ENCODE results near the gene ZEB2. TPM values are rescaled to one million over a fixed set of nuclear protein-coding genes. Genes with fewer than 3 reads are reported as not detected.

The ZEB2 gene
- total RNA-seq, 1 experiment from 2014 or later, result 1.1 TPM

DNA sequence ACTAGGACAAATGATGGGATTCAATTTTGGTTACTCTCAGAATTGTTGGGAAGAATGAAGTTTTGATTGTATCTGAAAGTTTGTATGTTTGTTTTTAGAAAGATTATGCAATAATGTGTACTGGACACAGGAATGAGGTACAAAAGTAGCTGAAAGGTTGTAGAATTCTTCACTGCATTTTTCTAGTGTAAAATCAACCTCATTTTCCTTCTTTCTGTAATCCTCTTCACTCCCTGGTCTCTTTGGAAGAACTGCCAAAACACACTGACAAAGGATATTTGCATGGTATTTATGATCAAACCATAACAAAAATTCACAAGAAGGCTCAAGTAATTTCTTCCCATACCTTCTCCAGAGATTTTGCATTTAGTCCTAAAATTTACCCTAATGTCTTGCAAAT lies 110.7 kb downstream of the ZEB2 start:
- POLR2A ChIA-PET, result no interaction called here
- CTCF ChIA-PET, result no interaction called here
- no peaks in the 10 kb centered on the region for H3K36me3 ChIP-seq (ENCODE audit: control insufficient read depth, insufficient read depth, low read length)

DNA sequence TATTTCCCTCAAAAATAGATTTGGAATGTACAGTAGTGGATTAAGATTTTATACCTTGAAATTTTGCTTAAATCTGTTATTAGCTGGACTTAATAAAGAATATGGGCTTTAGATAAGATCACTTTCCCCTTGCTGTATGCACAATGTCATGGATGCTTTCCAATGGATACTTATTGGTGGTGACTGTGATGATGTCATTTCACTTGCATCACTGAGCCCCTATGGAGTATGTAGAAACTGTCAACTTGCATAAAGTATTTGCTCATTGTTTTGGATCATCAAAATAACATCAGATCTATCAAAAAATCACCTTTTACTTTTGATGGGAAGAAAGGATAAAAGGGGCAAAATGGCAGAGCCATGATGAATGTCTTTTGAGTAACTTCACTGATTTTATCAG lies 112.7 kb downstream of the ZEB2 start:
- no peak for DNase-seq (ENCODE audit: low read depth, low spot score)
- H3K4me3 ChIP-seq (ENCODE audit: low read depth in 2 of 2, low read length in 2 of 2), result no peak overlapping the region
- H3K36me3 ChIP-seq (ENCODE audit: control insufficient read depth, insufficient read depth, low read length), result no peaks in the 10 kb centered on the region
- H3K27me3 ChIP-seq (ENCODE audit: control insufficient read depth, insufficient read depth, low read length), result no peaks in the 10 kb centered on the region
- ChIA-PET POLR2A (no interaction called here), CTCF (no interaction called here)
- no peak overlapping the region for H3K27ac ChIP-seq (ENCODE audit: low read length)
- no TSS peak for BruUV-seq (replicated peaks)
- no peaks in the 10 kb centered on the region for H3K4me1 ChIP-seq (ENCODE audit: control insufficient read depth, insufficient read depth, low read length)
- intact Hi-C loops (cut with micrococcal nuclease; ENCODE audit: unreplicated experiment), result no loop called here
- TF ChIP-seq POLR2AphosphoS5 (IDR thresholded peaks at IDR 0.05; ENCODE audit: low read depth, low read length) (no peak), SIN3A (IDR thresholded peaks at IDR 0.05; ENCODE audit: borderline replicate concordance, insufficient read depth, low read depth, low read length) (no peak), TCF7L2 (IDR thresholded peaks at IDR 0.05; ENCODE audit: low read depth, low read length) (no peak)
- TF ChIP-seq, protein P1, sequence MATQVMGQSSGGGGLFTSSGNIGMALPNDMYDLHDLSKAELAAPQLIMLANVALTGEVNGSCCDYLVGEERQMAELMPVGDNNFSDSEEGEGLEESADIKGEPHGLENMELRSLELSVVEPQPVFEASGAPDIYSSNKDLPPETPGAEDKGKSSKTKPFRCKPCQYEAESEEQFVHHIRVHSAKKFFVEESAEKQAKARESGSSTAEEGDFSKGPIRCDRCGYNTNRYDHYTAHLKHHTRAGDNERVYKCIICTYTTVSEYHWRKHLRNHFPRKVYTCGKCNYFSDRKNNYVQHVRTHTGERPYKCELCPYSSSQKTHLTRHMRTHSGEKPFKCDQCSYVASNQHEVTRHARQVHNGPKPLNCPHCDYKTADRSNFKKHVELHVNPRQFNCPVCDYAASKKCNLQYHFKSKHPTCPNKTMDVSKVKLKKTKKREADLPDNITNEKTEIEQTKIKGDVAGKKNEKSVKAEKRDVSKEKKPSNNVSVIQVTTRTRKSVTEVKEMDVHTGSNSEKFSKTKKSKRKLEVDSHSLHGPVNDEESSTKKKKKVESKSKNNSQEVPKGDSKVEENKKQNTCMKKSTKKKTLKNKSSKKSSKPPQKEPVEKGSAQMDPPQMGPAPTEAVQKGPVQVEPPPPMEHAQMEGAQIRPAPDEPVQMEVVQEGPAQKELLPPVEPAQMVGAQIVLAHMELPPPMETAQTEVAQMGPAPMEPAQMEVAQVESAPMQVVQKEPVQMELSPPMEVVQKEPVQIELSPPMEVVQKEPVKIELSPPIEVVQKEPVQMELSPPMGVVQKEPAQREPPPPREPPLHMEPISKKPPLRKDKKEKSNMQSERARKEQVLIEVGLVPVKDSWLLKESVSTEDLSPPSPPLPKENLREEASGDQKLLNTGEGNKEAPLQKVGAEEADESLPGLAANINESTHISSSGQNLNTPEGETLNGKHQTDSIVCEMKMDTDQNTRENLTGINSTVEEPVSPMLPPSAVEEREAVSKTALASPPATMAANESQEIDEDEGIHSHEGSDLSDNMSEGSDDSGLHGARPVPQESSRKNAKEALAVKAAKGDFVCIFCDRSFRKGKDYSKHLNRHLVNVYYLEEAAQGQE (IDR thresholded peaks at IDR 0.05; ENCODE audit: insufficient read depth in 1 of 2, low read depth in 2 of 2, low read length in 1 of 2), result no peak
- TF ChIP-seq, protein P2, sequence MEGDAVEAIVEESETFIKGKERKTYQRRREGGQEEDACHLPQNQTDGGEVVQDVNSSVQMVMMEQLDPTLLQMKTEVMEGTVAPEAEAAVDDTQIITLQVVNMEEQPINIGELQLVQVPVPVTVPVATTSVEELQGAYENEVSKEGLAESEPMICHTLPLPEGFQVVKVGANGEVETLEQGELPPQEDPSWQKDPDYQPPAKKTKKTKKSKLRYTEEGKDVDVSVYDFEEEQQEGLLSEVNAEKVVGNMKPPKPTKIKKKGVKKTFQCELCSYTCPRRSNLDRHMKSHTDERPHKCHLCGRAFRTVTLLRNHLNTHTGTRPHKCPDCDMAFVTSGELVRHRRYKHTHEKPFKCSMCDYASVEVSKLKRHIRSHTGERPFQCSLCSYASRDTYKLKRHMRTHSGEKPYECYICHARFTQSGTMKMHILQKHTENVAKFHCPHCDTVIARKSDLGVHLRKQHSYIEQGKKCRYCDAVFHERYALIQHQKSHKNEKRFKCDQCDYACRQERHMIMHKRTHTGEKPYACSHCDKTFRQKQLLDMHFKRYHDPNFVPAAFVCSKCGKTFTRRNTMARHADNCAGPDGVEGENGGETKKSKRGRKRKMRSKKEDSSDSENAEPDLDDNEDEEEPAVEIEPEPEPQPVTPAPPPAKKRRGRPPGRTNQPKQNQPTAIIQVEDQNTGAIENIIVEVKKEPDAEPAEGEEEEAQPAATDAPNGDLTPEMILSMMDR (IDR thresholded peaks at IDR 0.05), result no peak
- in situ Hi-C loops (cut with HindIII; ENCODE audit: low pct_unique_long_range_greater_than_20kb, low sequenced_read_pairs), result no loop called here
- H3K9me3 ChIP-seq (ENCODE audit: control insufficient read depth, insufficient read depth, low read depth, low read length), result no peaks in the 10 kb centered on the region
- no peak for ATAC-seq

More for the DNA sequence above, 110.7 kb downstream of the ZEB2 start:
- in situ Hi-C loops (cut with HindIII; ENCODE audit: low pct_unique_long_range_greater_than_20kb, low sequenced_read_pairs) (no loop called here), intact Hi-C loops (cut with micrococcal nuclease; ENCODE audit: unreplicated experiment) (no loop called here)
- Histone ChIP-seq H3K9me3 (ENCODE audit: control insufficient read depth, insufficient read depth, low read depth, low read length) (no peaks in the 10 kb centered on the region), H3K4me3 (ENCODE audit: low read depth in 2 of 2, low read length in 2 of 2) (no peak overlapping the region), H3K4me1 (ENCODE audit: control insufficient read depth, insufficient read depth, low read length) (no peaks in the 10 kb centered on the region), H3K27me3 (ENCODE audit: control insufficient read depth, insufficient read depth, low read length) (no peaks in the 10 kb centered on the region), H3K27ac (ENCODE audit: low read length) (no peak overlapping the region)
- no peak for ATAC-seq
- no TSS peak for BruUV-seq (replicated peaks)
- TF ChIP-seq SIN3A (IDR thresholded peaks at IDR 0.05; ENCODE audit: borderline replicate concordance, insufficient read depth, low read depth, low read length) (no peak), POLR2AphosphoS5 (IDR thresholded peaks at IDR 0.05; ENCODE audit: low read depth, low read length) (no peak), TCF7L2 (IDR thresholded peaks at IDR 0.05; ENCODE audit: low read depth, low read length) (no peak)
- TF ChIP-seq, protein P1 (IDR thresholded peaks at IDR 0.05; ENCODE audit: insufficient read depth in 1 of 2, low read depth in 2 of 2, low read length in 1 of 2), result no peak
- TF ChIP-seq, protein P2 (IDR thresholded peaks at IDR 0.05), result no peak
- DNase-seq (ENCODE audit: low read depth, low spot score), result no peak

Measured in Panc1 (cell line).